GM08714 (cell line): Measurements from ENCODE around the gene UBE2N.

Experiments
- H3K4me3 ChIP-seq: fragments of 200-500 bp; sonication (Bioruptor generic); 2 replicates; pipeline ENCODE4 v1.5.1; 2014; ENCODE audit warnings: mild to moderate bottlenecking, low read length, inconsistent platforms
- ZNF274 ChIP-seq: IDR thresholded peaks from 2 replicates; pipeline ENCODE4 v1.6.1; 2012; ENCODE audit warnings: mild to moderate bottlenecking, low read depth, low read length

Gene UBE2N

DNA sequence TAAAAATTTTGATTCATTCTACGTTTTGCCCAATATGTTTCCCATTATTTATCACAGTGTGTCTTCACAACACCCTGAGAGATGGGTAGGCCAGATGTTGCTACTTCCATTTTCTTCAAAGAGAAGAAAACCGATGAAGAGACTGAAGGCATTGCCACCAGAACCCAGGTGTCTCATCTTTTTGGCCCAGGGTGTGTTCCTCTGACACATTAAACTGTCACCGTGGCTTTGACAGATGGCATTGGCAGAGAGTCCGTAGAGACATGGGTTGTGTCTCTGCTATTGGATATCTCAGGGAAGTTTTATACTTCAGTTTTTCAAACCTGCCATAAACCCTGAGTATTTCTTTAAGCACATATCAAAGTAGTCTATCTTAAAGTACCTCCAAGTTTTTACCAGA is 75.3 kb downstream of the UBE2N start:
- H3K4me3 ChIP-seq: no peak overlapping the region
- TF ChIP-seq ZNF274: no peak

DNA sequence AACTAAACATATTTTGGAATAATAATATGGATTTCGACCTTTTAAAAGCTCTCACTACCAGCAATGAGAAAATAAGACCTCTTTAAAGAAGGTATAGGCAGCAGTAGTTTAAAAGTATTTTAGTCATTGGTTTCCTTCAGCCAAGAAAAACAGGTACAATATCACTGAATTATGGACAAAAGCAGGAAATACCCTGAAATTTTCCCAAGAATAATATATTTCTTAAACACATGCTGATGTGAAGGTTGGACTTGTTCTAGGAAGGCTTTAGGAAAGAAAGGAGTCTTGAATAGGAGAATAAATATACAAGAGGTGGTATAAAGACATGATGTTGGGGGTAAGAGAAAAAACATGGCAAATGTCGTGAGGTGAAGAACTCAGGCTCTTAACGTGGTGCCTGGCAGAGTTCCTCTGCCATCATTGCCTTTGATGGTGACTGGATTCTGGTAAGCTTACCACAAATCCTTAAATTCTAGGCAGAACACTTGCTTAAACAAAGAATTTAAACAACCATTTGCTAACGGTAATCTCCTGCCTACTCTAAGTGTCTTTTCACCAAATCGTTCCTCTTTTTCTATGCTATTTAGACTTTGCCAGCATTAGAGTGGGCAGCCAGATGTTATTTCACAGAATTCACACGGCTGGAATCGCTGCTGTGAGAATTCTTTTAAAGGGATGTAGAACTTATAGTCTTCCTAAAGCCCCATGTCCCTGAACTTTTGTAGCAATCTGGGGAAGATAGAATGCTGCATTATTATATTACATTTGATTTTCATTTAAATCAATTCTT is 75.9 kb downstream of the UBE2N start:
- TF ChIP-seq ZNF274: no peak
- H3K4me3 ChIP-seq: no peak overlapping the region

DNA sequence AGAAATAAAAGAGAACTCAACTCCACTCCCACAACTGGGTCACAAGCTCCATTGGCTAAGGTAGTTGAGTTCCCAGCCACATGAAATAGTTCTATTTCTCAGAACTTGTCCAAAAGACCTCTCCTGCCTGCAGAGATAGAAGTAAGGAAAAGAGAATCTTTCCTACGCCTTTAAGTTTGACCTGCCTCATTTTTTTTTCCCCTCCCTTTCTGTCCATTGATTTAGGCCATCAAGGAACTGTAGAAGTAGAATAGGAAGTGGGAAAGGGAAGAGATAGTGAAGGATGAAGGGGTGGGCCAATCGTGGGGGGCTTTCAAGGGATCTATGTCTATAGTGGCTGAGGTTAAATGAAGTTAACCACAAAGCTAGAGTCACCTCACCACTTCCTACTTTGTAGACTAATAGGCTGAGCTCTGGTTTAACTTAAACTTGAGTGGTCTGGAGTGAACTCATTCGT is 77.9 kb downstream of the UBE2N start:
- H3K4me3 ChIP-seq: no peak overlapping the region
- no peak for TF ChIP-seq ZNF274

DNA sequence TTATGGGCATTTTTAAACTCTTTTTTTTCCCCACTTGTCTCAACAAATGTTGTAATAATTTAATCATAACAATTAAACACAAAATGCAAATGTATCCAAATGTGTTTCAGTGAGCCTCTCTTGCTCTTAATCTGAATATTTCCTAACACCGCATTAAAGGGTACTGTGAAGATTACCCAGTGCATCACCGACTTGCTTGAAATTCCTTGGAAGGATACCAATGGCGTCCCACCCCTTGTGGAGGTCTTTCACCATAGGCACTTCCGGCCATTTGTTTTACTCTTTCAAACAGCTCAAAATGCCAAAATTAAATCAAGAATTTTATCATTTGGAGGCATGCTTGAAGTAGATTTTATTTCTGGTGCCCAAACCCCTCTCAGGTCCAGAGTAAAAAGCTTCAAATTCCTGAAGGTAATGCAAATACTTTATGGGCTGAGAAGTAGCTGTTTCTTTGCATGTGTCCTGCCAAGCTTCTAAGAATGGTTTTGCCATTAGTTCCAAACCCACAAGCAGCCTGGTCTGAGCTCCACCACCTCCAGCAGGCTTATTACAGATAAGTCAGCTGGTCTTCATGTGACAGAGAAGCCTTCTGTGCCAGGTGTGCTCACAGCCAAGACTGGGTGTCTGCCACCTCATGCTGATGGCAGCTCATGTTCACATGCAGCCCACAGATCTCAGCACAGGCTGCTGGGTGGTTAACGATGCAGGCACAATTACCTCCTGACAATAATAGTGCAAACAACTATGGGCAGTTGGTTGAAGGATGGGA is 80.4 kb downstream of the UBE2N start:
- no peak for TF ChIP-seq ZNF274
- no peak overlapping the region for H3K4me3 ChIP-seq

DNA sequence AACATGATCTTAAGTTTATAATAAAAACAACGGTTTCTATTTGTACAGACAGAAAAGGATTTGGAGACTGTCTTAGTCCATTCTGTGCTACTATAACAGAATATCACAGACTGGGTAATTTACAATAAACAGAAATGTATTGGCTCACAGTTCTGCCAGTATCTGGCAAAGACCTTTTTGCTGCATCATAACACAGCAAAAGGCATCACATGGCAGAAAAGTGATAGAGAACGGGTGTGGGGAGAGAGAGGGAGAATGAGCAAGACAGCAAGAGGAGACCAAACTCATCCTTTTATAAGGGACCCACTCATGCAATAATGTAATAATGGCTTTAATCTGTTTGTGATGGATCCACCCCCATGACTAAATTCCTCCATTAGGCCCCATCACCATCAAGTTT is 81.1 kb downstream of the UBE2N start:
- TF ChIP-seq ZNF274: no peak
- no peak overlapping the region for H3K4me3 ChIP-seq

DNA sequence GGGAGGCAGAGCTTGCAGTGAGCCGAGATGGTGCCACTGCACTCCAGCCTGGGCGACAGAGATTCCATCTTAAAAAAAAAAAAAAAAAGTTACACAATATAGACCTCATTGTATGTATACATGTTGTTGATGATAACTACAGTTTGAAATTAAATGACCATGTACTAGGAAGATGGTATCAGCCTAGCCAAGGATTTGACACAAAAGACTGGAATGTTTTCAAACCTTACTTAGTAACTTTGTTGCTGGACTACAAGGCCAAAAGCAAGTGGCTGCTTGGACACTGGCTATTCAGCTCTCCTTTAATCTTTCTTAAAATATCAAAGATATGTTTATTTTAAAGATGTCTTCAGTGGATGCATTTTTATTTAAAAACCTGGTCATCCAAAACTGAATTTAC is 82.9 kb downstream of the UBE2N start:
- no peak overlapping the region for H3K4me3 ChIP-seq
- TF ChIP-seq ZNF274: no peak

DNA sequence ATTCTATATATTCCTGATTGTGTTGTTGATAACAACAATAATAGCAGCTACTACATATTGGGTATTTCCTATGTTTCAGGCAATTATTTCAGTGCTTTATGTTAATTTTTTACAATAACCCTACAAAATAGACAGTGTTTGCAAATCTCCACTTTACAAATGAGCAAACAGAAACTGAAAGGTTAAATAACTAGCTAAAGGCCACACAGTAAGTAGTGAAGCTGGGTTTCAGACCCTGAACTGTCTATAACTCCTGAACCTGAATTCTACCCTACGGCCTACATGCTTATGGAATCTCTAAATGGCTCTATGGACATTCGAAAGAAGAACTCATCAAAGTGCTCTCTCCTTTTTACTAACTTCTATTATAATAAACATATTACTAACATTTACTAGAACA is 83.7 kb downstream of the UBE2N start:
- TF ChIP-seq ZNF274: no peak
- no peak overlapping the region; the same call in 1 of the 2 replicates for H3K4me3 ChIP-seq

DNA sequence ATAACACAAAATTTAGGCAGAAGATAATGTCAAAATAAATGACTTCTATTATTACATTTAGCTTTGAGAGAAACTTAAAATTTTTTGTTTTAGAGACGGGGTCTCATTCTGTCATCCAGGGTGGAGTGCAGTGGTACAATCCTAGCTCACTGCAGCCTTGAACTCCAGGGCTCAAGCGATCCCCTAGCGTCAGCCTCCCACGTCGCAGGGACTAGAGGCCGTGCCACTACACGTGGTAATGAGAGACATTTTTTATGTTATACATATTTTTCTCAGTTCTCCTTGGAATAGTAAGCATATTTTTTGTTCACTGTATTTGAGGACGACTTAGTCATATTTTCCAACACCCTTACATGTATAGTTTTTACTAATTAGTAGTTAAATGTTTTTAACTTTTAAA is 85.5 kb downstream of the UBE2N start:
- no peak overlapping the region for H3K4me3 ChIP-seq
- TF ChIP-seq ZNF274: no peak
